ENCODE measurements around the gene DMKN. TPM values are rescaled to one million over a fixed set of nuclear protein-coding genes. Genes with fewer than 3 reads are reported as not detected.

The DMKN gene
- total and polyA plus RNA-seq, 4 donors = 79.0 to 278 (median 106) TPM

DNA sequence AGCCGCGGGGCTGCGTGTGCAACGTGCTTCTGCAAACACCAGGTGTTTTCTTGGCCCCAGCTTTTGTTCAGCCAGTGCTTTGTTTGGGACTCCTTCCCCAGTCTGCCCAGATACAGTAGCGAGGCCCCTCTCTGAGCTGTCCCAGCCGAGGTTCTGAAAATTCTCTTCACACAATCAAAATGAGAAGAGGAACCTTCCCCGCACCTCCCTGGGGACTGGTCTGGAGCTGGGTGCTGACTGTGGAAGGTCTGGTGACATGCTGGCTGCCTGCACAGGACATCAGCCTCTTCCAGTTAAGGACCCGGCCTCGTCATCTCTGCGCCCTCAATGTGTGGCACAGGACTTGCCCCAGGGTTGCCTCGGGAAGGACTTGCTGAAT, 45.8 kb upstream of the DMKN start:
- Histone ChIP-seq H3K27me3 (ENCODE audit: control insufficient read depth in 3 of 3, insufficient read depth in 3 of 3, low read length in 2 of 3) (peaks cover 11 to 32% (median 12%) of the 10 kb centered on the region in 3 donors), H3K4me1 (ENCODE audit: control insufficient read depth in 5 of 5, insufficient read depth in 5 of 5, low read length in 5 of 5) (peaks cover 0 to 10% (median 0%) of the 10 kb centered on the region in 5 donors), H3K9me3 (ENCODE audit: control insufficient read depth in 4 of 4, insufficient read depth in 3 of 4, low read length in 3 of 4) (no peaks in the 10 kb centered on the region), H3K36me3 (ENCODE audit: control insufficient read depth in 4 of 4, insufficient read depth in 4 of 4, low read length in 4 of 4) (no peaks in the 10 kb centered on the region), H3K9ac (ENCODE audit: insufficient read depth in 1 of 2, low read length in 2 of 2) (no peak overlapping the region), H3K27ac (ENCODE audit: low read depth in 1 of 2, low read length in 1 of 2) (no peak overlapping the region), H3K4me3 (no peak overlapping the region)
- no peak for TF ChIP-seq CTCF (IDR thresholded peaks at IDR 0.05; ENCODE audit: control extremely low read depth, extremely low read depth)
- ATAC-seq (ENCODE audit: insufficient read depth, low FRiP score) (no peak), DNase-seq (no peak)
- WGBS, 2 donors = 58 to 66% methylated on average over 11 of the region's 11 CpGs

- Histone ChIP-seq H3K4me1 (ENCODE audit: control insufficient read depth in 5 of 5, insufficient read depth in 5 of 5, low read length in 5 of 5) (peaks cover 0 to 10% (median 0%) of the 10 kb centered on the region in 5 donors), H3K9me3 (ENCODE audit: control insufficient read depth in 4 of 4, insufficient read depth in 3 of 4, low read length in 3 of 4) (no peaks in the 10 kb centered on the region), H3K27me3 (ENCODE audit: control insufficient read depth in 3 of 3, insufficient read depth in 3 of 3, low read length in 2 of 3) (peaks cover 11 to 32% (median 12%) of the 10 kb centered on the region in 3 donors), H3K27ac (ENCODE audit: low read depth in 1 of 2, low read length in 1 of 2) (no peak overlapping the region), H3K36me3 (ENCODE audit: control insufficient read depth in 4 of 4, insufficient read depth in 4 of 4, low read length in 4 of 4) (no peaks in the 10 kb centered on the region), H3K9ac (ENCODE audit: insufficient read depth in 1 of 2, low read length in 2 of 2) (no peak overlapping the region), H3K4me3 (no peak overlapping the region)
- ATAC-seq (ENCODE audit: insufficient read depth, low FRiP score) (no peak), DNase-seq (no peak)
- TF ChIP-seq CTCF (IDR thresholded peaks at IDR 0.05; ENCODE audit: control extremely low read depth, extremely low read depth) = no peak
- WGBS, 2 donors = 31 to 38% methylated on average over 51 to 53 of the region's 53 CpGs
Measured at GRCh38 chr19:35558400-35559280, 45.2 kb upstream of the DMKN start.

DNA sequence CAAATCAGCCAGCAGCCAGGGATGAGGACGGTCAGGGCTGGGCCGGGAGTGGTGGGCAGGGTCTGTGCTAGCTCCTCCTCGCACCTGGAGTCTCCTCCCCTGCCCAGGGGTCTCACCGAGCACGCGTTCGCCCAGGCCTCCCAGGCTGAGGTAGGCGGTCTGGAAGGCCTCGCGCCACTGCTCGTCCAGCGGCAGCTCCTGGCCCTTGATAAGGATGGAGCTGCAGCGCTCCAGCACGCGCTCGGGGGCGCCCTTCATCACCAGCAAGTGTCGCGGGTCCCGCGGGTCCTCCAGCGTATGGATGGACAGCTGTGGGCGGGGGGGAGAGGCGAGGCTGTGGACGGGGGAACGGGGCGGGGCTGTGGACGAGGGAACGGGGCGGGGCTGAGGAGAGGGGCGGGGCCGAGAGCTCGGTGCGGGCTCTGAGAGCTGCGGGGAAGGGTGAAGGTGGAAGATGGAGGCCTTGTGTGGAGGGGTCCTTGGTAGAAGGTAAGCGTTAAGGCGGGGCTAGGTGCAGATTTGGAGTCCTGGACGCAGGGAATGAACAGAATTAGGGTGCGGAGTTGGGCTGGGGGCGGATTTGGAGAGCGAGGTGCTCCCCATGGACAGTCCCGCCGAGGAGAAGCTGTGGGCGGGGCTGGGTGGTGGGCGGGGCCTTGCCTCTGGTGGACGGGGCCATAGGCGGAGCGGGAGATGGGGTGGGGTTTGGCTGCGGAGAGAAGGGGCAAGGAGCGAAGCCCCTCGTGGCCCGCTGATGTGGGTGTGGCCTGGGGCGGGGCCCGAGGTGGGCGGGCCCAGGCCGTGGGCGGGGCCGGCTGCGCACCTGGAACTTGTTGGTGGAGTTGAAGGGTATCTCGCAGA, 44.3 kb upstream of the DMKN start:
- Histone ChIP-seq H3K9me3 (ENCODE audit: control insufficient read depth in 4 of 4, insufficient read depth in 3 of 4, low read length in 3 of 4) (no peaks in the 10 kb centered on the region), H3K4me1 (ENCODE audit: control insufficient read depth in 5 of 5, insufficient read depth in 5 of 5, low read length in 5 of 5) (peaks cover 0 to 10% (median 0%) of the 10 kb centered on the region in 5 donors), H3K27me3 (ENCODE audit: control insufficient read depth in 3 of 3, insufficient read depth in 3 of 3, low read length in 2 of 3) (peaks cover 11 to 32% (median 12%) of the 10 kb centered on the region in 3 donors), H3K36me3 (ENCODE audit: control insufficient read depth in 4 of 4, insufficient read depth in 4 of 4, low read length in 4 of 4) (no peaks in the 10 kb centered on the region), H3K27ac (ENCODE audit: low read depth in 1 of 2, low read length in 1 of 2) (no peak overlapping the region), H3K4me3 (no peak overlapping the region), H3K9ac (ENCODE audit: insufficient read depth in 1 of 2, low read length in 2 of 2) (no peak overlapping the region)
- no peak for TF ChIP-seq CTCF (IDR thresholded peaks at IDR 0.05; ENCODE audit: control extremely low read depth, extremely low read depth)
- 2 to 5% methylated on average over 57 to 60 of the region's 60 CpGs for WGBS, 2 donors
- DNase-seq (peak; percentile 42 to 75 (median 47)), ATAC-seq (ENCODE audit: insufficient read depth, low FRiP score) (peak; percentile 45)

All from lung (tissue), 12 donors.